HCT116 (cell line): ENCODE results near the gene SMARCA2. TPM values are rescaled to one million over a fixed set of nuclear protein-coding genes. Genes with fewer than 3 reads are reported as not detected.

Experiments used
- ATAC-seq: fragments of 200-7000 bp; cut with Tn5 transposase; 2 replicates; pipeline ENCODE4 v1.9.1; 2020; ENCODE audit warnings: mild to moderate bottlenecking, moderate library complexity
- BruUV-seq: library from RNA; stranded (reverse); fragments of 400-500 nt; replicated peaks from 2 replicates; lab custom pipeline; 2021; lab: Mats Ljungman, UMichigan
- CTCF ChIA-PET: fragments of 300-600 bp; sonication (Branson Sonifier 250); formaldehyde crosslinking; loops from one replicate; lab custom pipeline; 2021; ENCODE audit warnings: antibody characterized with exemption; lab: Charles Lee
- POLR2A ChIA-PET: fragments of 300-600, 350-600 bp; sonication (Branson Sonifier 250); formaldehyde crosslinking; loops from one replicate; lab custom pipeline; 2021; ENCODE audit warnings: antibody characterized with exemption; lab: Charles Lee
- RAD21 ChIA-PET, 2 experiments: fragments of 300-600 bp; sonication (Branson Sonifier 250); formaldehyde crosslinking; loops; one replicate each; lab custom pipeline; 2023; ENCODE audit warnings: low total read pairs in 2 of 2; ENCODE audit not compliant: uncharacterized antibody in 2 of 2, unreplicated experiment in 2 of 2, low non-redundant PET in 1 of 2; lab: Charles Lee
- DNase-seq: peaks from one replicate; pipeline ENCODE4 v3.0.0-alpha.2; 2010; ENCODE audit warnings: low read depth, low spot score
- H2AFZ ChIP-seq: fragments of 200-600 bp; shearing (Covaris generic), sonication (generic); 2 replicates; pipeline ENCODE4 v1.6.1; 2017; ENCODE audit warnings: low read depth, mixed run types, mixed read lengths, antibody characterized with exemption, low read length; ENCODE audit not compliant: poor library complexity, severe bottlenecking
- H3K27ac ChIP-seq: 2 replicates; pipeline ENCODE4 v1.5.1; 2012; ENCODE audit warnings: low read depth, low read length
- H3K27me3 ChIP-seq: fragments of 200-600 bp; sonication (generic); 2 replicates; pipeline ENCODE4 v1.6.1; 2016; ENCODE audit warnings: mixed run types, low read length, mixed read lengths; ENCODE audit not compliant: insufficient read depth
- H3K36me3 ChIP-seq, 2 experiments: fragments of 200-500 bp in 1 of 2; fragments of 200-600 bp in 1 of 2; sonication (Bioruptor generic) in 1 of 2; sonication (generic) in 1 of 2; 2 replicates each; pipeline versions ENCODE4 v1.5.1 to v1.6.1; 2014 to 2016; ENCODE audit warnings: low read length in 2 of 2, inconsistent platforms in 1 of 2, mixed read lengths in 1 of 2, mixed run types in 1 of 2; ENCODE audit not compliant: insufficient read depth in 2 of 2, control insufficient read depth in 1 of 2
- H3K4me1 ChIP-seq, 2 experiments: fragments of 200-600 bp in 1 of 2; sonication (generic) in 1 of 2; 2 replicates each; pipeline versions ENCODE4 v1.5.1 to v1.6.1; 2012 to 2017; ENCODE audit warnings: low read length in 2 of 2, inconsistent platforms in 1 of 2, mild to moderate bottlenecking in 1 of 2, mixed read lengths in 1 of 2, mixed run types in 1 of 2, moderate library complexity in 1 of 2; ENCODE audit not compliant: insufficient read depth in 2 of 2, control insufficient read depth in 1 of 2
- H3K4me2 ChIP-seq: fragments of 200-600 bp; sonication (generic); 2 replicates; pipeline ENCODE4 v1.6.1; 2017; ENCODE audit warnings: mixed run types, low read length, mixed read lengths
- H3K4me3 ChIP-seq, 2 experiments: fragments of 200-600 bp in 1 of 2; sonication (generic) in 1 of 2; replicated peaks in 1 of 2; 2 replicates each; pipeline ENCODE4 v1.5.1; 2011 to 2016; ENCODE audit warnings: low read length in 2 of 2, control low read depth in 1 of 2, low read depth in 1 of 2, mild to moderate bottlenecking in 1 of 2, mixed read lengths in 1 of 2, mixed run types in 1 of 2
- H3K79me2 ChIP-seq: fragments of 200-600 bp; sonication (generic); 2 replicates; pipeline ENCODE4 v1.6.1; 2017; ENCODE audit warnings: mild to moderate bottlenecking, mixed run types, low read length, moderate library complexity, mixed read lengths; ENCODE audit not compliant: insufficient read depth
- H3K9ac ChIP-seq: fragments of 200-600 bp; sonication (generic); 2 replicates; pipeline ENCODE4 v1.6.1; 2016; ENCODE audit warnings: low read length, mixed read lengths
- H3K9me2 ChIP-seq: fragments of 200-600 bp; sonication (generic), shearing (Covaris generic); 2 replicates; pipeline ENCODE4 v1.6.1; 2017; ENCODE audit warnings: mixed run types, mild to moderate bottlenecking, moderate library complexity; ENCODE audit not compliant: insufficient read depth
- H3K9me3 ChIP-seq, 2 experiments: fragments of 200-500 bp in 1 of 2; fragments of 200-600 bp in 1 of 2; sonication (Bioruptor generic) in 1 of 2; sonication (generic) in 1 of 2; 2 replicates each; pipeline ENCODE4 v1.6.1; 2014 to 2017; ENCODE audit warnings: low read length in 2 of 2, mixed read lengths in 2 of 2, inconsistent platforms in 1 of 2, low read depth in 1 of 2, mild to moderate bottlenecking in 1 of 2, mixed run types in 1 of 2, moderate library complexity in 1 of 2; ENCODE audit not compliant: control insufficient read depth in 1 of 2, insufficient read depth in 1 of 2
- H4K20me1 ChIP-seq: fragments of 200-600 bp; sonication (generic), shearing (Covaris generic); 2 replicates; pipeline ENCODE4 v1.6.1; 2017; ENCODE audit warnings: mixed run types, mild to moderate bottlenecking, moderate library complexity; ENCODE audit not compliant: insufficient read depth
- CBX3 ChIP-seq: IDR thresholded peaks from 2 replicates; pipeline ENCODE4 v1.6.1; 2012; ENCODE audit warnings: low read depth
- CTCF ChIP-seq, 3 experiments: fragments of 200-600 bp in 1 of 3; sonication (generic) in 1 of 3; IDR thresholded peaks in 2 of 3; conservative IDR thresholded peaks in 1 of 3; 2 replicates each; pipeline ENCODE4 v1.5.1; 2012 to 2017; ENCODE audit warnings: low read depth in 2 of 3, low read length in 2 of 3, antibody characterized with exemption in 1 of 3, borderline replicate concordance in 1 of 3, control low read depth in 1 of 3, mild to moderate bottlenecking in 1 of 3, mixed read lengths in 1 of 3, mixed run types in 1 of 3, moderate library complexity in 1 of 3; ENCODE audit not compliant: insufficient read depth in 1 of 3
- ELF1 ChIP-seq: IDR thresholded peaks from 2 replicates; pipeline ENCODE4 v1.6.1; 2012; ENCODE audit warnings: low read depth, borderline replicate concordance
- EZH2 ChIP-seq: fragments of 200-600 bp; sonication (generic); IDR thresholded peaks from 2 replicates; pipeline ENCODE4 v1.6.1; 2017; ENCODE audit warnings: antibody characterized with exemption, mixed run types
- FOSL1 ChIP-seq: IDR thresholded peaks from 2 replicates; pipeline ENCODE4 v1.6.1; 2012; ENCODE audit warnings: low read depth
- JUND ChIP-seq: IDR thresholded peaks from 2 replicates; pipeline ENCODE4 v1.6.1; 2012
- MAX ChIP-seq: IDR thresholded peaks from 2 replicates; pipeline ENCODE4 v1.6.1; 2012
- POLR2A ChIP-seq: IDR thresholded peaks from 2 replicates; pipeline ENCODE4 v1.7.0; 2011; ENCODE audit warnings: borderline replicate concordance; ENCODE audit not compliant: insufficient read depth, insufficient read length; ENCODE audit errors: extremely low read depth
- RAD21 ChIP-seq: IDR thresholded peaks from 2 replicates; pipeline ENCODE4 v1.6.1; 2012; ENCODE audit warnings: low read depth, mild to moderate bottlenecking
- REST ChIP-seq: IDR thresholded peaks from 2 replicates; pipeline ENCODE4 v1.6.1; 2012; ENCODE audit warnings: low read depth
- ZBTB33 ChIP-seq: IDR thresholded peaks from 2 replicates; pipeline ENCODE4 v1.6.1; 2011; ENCODE audit warnings: mild to moderate bottlenecking, low read length, moderate library complexity; ENCODE audit not compliant: insufficient replicate concordance; ENCODE audit errors: extremely low read depth
- ZNF274 ChIP-seq: fragments of 200-500 bp; sonication (Bioruptor generic); IDR thresholded peaks from 2 replicates; pipeline ENCODE4 v1.6.1; 2014; ENCODE audit warnings: mild to moderate bottlenecking, low read depth, low read length, inconsistent platforms
- intact Hi-C: fragments of 100-400 bp; cut with micrococcal nuclease; formaldehyde crosslinking; loops from 2 replicates; pipeline ENCODE4 v1.10.0; 2022
- total RNA-seq: library from RNA; stranded (reverse); gene quantifications from one replicate; pipeline ENCODE4 v1.2.1, GENCODE V29; 2021; ENCODE audit not compliant: unreplicated experiment

SMARCA2 gene
- total RNA-seq, 1 experiment from 2014 or later, result 14.7 TPM

- TF ChIP-seq CTCF (IDR thresholded peaks at IDR 0.05 in 2 of 3, conservative IDR thresholded peaks at IDR 0.05 in 1 of 3; ENCODE audit: borderline replicate concordance in 1 of 3, insufficient read depth in 1 of 3, low read depth in 2 of 3, low read length in 2 of 3), result no peak
- no peak for TF ChIP-seq CBX3
- peak; percentile 49 for TF ChIP-seq MAX
Measured at GRCh38 chr9:2014696-2015580, at the start of gene SMARCA2 (continued).

GRCh38 chr9:1966725-1967366 lies 48.3 kb upstream of the SMARCA2 start:
- no peaks in the 10 kb centered on the region for H3K4me1 ChIP-seq
- no peak overlapping the region for H2AFZ ChIP-seq
- H3K4me2 ChIP-seq, result no peak overlapping the region
- H3K27me3 ChIP-seq, result peaks cover 19% of the 10 kb centered on the region; the same call in 1 of the 2 replicates
- CTCF ChIA-PET, result no interaction called here
- ATAC-seq (no peak), DNase-seq (no peak)
- H3K9me2 ChIP-seq, result no peaks in the 10 kb centered on the region
- intact Hi-C loops, result no loop called here
- no TSS peak for BruUV-seq
- RAD21 ChIA-PET, result no interaction called here
- POLR2A ChIA-PET, result no interaction called here
- no peaks in the 10 kb centered on the region for H3K9me3 ChIP-seq
- no peak overlapping the region for H3K27ac ChIP-seq
- H3K36me3 ChIP-seq, result no peaks in the 10 kb centered on the region
- no peak overlapping the region for H3K9ac ChIP-seq
- no peaks in the 10 kb centered on the region for H3K79me2 ChIP-seq
- H3K4me3 ChIP-seq, result no peak overlapping the region
- no peaks in the 10 kb centered on the region for H4K20me1 ChIP-seq
- TF ChIP-seq REST (no peak), EZH2 (no peak), CTCF (IDR thresholded peaks at IDR 0.05 in 2 of 3, conservative IDR thresholded peaks at IDR 0.05 in 1 of 3; ENCODE audit: borderline replicate concordance in 1 of 3, insufficient read depth in 1 of 3, low read depth in 2 of 3, low read length in 2 of 3) (no peak), POLR2A (no peak), JUND (no peak), RAD21 (no peak), ELF1 (no peak), ZNF274 (no peak), ZBTB33 (no peak), FOSL1 (no peak)
